Fibroblast of mammary gland (primary cell): ENCODE data around the gene TPTE2.

Experiments
- DNase-seq: peaks from one replicate; pipeline ENCODE4 v3.0.0-alpha.2; 2010; ENCODE audit warnings: low read depth
- H3K4me3 ChIP-seq: 2 replicates; pipeline ENCODE4 v1.5.1; 2011; ENCODE audit warnings: low read depth, mild to moderate bottlenecking, low read length, moderate library complexity; ENCODE audit not compliant: control insufficient read depth
- CTCF ChIP-seq: conservative IDR thresholded peaks from 2 replicates; pipeline ENCODE4 v1.5.1; 2011; ENCODE audit warnings: low read depth, low read length, inconsistent platforms; ENCODE audit not compliant: control insufficient read depth, insufficient read depth

The TPTE2 gene

GRCh38 chr13:19597523-19597922, 36.2 kb upstream of the TPTE2 start:
- H3K4me3 ChIP-seq, result no peak overlapping the region
- no peak for TF ChIP-seq CTCF
- peak; percentile 89 for DNase-seq

DNA sequence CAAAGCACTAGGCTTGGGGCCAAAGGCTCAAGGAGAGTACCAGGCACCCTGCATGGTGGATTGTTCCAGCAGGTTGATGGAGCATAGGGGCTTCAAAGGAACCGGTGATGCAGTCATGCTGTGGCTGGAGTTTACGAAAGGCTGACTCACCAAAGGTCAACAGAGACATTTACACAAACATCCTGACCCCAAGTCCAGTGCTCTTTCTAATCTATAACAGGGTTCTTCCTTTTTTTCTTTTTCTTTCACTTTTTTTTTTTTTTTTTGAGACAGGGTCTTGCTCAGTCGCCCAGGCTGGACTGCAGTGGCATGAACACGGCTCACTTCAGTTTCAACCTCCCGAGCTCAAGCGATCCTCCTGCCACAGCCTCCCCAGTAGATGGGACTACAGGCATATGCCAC, 35.6 kb upstream of the TPTE2 start:
- no peak for TF ChIP-seq CTCF
- peak; percentile 85 for DNase-seq
- H3K4me3 ChIP-seq, result no peak overlapping the region

- H3K4me3 ChIP-seq, result no peak overlapping the region
- no peak for DNase-seq
- no peak for TF ChIP-seq CTCF
These were observed 34.8 kb upstream of the TPTE2 start for GRCh38 chr13:19596086-19596485.

GRCh38 chr13:19592657-19593180, 31.4 kb upstream of the TPTE2 start:
- no peak for DNase-seq
- no peak for TF ChIP-seq CTCF
- no peak overlapping the region for H3K4me3 ChIP-seq

- no peak for DNase-seq
- no peak overlapping the region for H3K4me3 ChIP-seq
- TF ChIP-seq CTCF, result no peak
These were observed 30.5 kb upstream of the TPTE2 start for GRCh38 chr13:19591864-19592263.

DNA sequence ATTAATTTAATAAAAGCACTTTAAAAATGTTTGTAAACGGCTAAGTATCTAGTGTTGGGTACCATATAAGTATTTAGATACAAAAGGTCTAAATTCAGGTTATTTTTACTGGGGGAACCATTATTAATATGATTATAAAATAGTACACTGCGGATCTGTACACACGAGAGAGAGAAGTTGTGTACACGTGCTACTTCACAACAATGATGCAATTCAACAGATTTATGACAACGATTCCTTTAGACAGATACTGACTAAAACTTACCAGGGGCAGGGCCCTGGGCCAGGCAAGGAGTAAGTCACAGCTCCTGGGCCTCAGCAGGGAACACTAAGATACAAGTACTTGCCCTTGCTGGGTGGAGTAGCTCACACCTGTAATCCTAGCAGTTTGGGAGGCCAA, 29.1 kb upstream of the TPTE2 start:
- no peak for TF ChIP-seq CTCF

DNA sequence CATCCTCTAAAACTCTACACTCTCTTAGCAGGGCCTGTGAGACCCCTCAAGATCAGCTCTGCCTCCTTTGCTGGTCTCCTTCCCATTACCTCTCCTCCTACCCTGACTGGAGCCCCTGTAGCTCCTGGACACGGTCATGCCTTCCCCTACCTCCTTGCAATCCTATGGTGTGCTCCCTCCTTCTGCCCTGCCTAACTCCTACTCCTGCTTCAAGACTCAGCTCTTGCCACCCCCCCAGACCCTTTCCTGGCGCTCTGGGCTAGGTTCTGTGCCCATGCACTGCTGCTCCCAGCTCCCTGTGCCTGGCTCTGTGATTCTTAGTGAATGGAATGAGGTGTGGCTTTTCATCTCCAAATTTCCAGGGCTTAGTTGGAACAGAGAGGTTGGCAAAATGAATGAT, 28.0 kb upstream of the TPTE2 start:
- no peak for DNase-seq
- no peak for TF ChIP-seq CTCF
- no peak overlapping the region for H3K4me3 ChIP-seq

More for the DNA sequence above, 29.1 kb upstream of the TPTE2 start:
- H3K4me3 ChIP-seq, result no peak overlapping the region
- DNase-seq, result no peak
